Measurements from ENCODE around the gene BLTP1. TPM values are rescaled to one million over a fixed set of nuclear protein-coding genes. Genes with fewer than 3 reads are reported as not detected.

Gene BLTP1
- polyA plus RNA-seq, 6 donors from 2014 or later = 0.37 to 13.5 (median 6.0) TPM

GRCh38 chr4:122139139-122139538 is 13.0 kb upstream of the BLTP1 start:
- Mint-ChIP-seq H3K27ac (no peak overlapping the region), H3K4me1 (no peaks in the 10 kb centered on the region), H3K27me3 (peaks cover 11 to 52% (median 37%) of the 10 kb centered on the region in 3 donors), H3K4me3 (no peak overlapping the region), H3K9me3 (peaks cover 0 to 12% (median 4%) of the 10 kb centered on the region in 7 donors), H3K36me3 (no peaks in the 10 kb centered on the region)
- ATAC-seq (ENCODE audit: low read depth in 2 of 2) = no peak
- no peak for DNase-seq

DNA sequence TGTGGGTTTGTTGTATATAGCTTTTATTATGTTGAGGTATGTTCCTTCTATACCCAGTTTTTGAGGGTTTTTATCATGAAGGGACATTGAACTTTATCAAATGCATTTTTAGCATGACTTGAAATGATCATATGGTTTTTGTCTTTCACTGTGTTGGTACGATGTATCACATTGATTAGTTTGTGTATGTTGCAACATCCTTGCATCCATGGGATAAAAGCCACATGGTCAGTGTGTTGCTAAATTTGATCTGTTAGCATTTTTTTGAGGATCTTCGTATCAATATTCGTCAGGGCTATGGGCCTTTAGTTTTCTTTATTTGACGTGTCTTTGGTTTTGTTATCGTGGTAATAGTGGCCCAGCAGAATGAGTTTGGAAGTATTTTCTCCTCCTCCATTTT is 11.3 kb upstream of the BLTP1 start:
- Mint-ChIP-seq H3K4me1 (no peaks in the 10 kb centered on the region), H3K27ac (no peak overlapping the region), H3K9me3 (peaks cover 0 to 12% (median 4%) of the 10 kb centered on the region in 7 donors), H3K4me3 (no peak overlapping the region), H3K36me3 (no peaks in the 10 kb centered on the region), H3K27me3 (peaks cover 27 to 60% (median 54%) of the 10 kb centered on the region in 3 donors)
- DNase-seq (no peak), ATAC-seq (ENCODE audit: low read depth in 2 of 2) (no peak)

DNA sequence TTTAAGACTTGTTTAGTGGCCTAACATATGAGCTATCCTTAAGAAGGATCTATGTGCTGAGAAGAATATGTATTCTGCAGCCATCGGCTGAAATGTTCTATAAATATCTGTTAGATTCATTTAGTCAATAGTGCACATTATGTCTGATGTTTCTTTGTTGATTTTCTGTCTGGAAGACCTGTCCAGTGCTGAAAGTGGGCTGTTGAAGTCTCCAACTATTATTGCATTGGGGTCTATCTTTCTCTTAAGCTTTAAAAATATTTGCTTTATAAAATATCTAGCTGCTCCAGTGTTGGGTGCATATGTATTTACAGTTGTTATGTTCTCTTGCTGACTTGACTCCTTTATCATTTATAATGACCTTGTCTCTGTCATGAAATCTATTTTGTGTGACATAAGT is 9.4 kb upstream of the BLTP1 start:
- Mint-ChIP-seq H3K36me3 (no peaks in the 10 kb centered on the region), H3K4me1 (no peaks in the 10 kb centered on the region), H3K4me3 (no peak overlapping the region), H3K9me3 (peaks cover 0 to 12% (median 4%) of the 10 kb centered on the region in 7 donors), H3K27me3 (peaks cover 42 to 77% (median 66%) of the 10 kb centered on the region in 3 donors), H3K27ac (no peak overlapping the region)
- ATAC-seq (ENCODE audit: low read depth in 2 of 2) (no peak), DNase-seq (no peak)

GRCh38 chr4:122146652-122147051 is 5.5 kb upstream of the BLTP1 start:
- peaks cover 14 to 20% (median 17%) of the 10 kb centered on the region in 3 donors for H3K4me1 Mint-ChIP-seq
- H3K27ac Mint-ChIP-seq = no peak overlapping the region
- DNase-seq = no peak
- no peak overlapping the region for H3K4me3 Mint-ChIP-seq
- peaks cover 0 to 7% of the 10 kb centered on the region in 2 donors for H3K36me3 Mint-ChIP-seq
- peaks cover 37 to 56% (median 45%) of the 10 kb centered on the region in 3 donors for H3K27me3 Mint-ChIP-seq
- H3K9me3 Mint-ChIP-seq = peaks cover 0 to 2% (median 0%) of the 10 kb centered on the region in 7 donors
- ATAC-seq (ENCODE audit: low read depth in 2 of 2) = no peak

DNA sequence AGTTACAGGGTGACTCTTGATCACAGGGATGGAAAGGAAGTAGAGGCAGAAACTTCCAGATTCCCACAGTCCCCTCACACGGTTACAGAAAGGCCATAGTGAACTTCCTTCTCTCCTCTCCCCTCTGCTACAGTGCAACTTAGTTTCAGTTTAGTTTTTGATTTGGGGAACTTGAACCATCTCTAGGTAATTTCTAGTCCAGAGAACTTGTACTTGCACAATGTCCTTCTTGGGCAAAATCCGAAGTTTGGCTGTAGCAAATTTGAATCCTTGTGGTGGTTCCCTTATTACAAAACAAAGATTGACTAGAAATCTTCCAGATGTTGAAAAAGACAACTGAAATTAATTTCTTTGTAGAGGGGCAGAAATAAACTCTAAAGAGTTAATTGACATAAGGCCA is 1.2 kb upstream of the BLTP1 start:
- H3K27me3 Mint-ChIP-seq = peaks cover 11 to 16% (median 14%) of the 10 kb centered on the region in 3 donors
- ATAC-seq (ENCODE audit: low read depth in 2 of 2) (peak; percentile 18 to 22), DNase-seq (peak; percentile 33)
- no peaks in the 10 kb centered on the region for H3K9me3 Mint-ChIP-seq
- H3K4me3 Mint-ChIP-seq = peak overlapping the region; percentile 63 to 99 (median 96)
- H3K27ac Mint-ChIP-seq = peak overlapping the region; percentile 73 to 98 (median 98)
- H3K4me1 Mint-ChIP-seq = peaks cover 33 to 43% (median 42%) of the 10 kb centered on the region in 3 donors
- H3K36me3 Mint-ChIP-seq = peaks cover 0 to 14% of the 10 kb centered on the region in 2 donors

DNA sequence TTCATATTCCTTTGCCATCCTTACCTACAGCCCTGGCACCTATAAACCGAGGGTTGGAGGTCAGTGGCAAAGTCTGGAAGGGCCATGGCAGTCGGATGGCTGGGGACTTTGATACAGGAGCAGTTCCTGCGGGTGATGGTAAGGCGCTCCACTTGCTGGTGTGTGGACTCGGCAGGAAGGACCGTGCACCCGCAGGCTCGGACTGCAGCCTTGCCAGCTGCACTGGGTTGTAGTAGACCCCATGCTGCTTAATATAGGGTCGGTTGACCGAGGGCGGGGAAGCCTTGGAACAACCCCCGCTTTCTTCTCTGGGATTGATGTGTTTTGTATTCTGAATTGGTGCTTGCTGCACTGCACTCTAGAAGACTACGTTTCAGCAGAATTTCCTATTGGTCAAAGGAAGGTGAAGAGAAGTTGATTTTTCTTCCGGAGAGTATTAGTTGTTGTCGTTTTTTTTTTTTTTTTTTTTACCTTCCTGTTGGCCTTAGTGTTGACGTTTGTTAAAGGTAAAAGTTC is 638 bp downstream of the BLTP1 start:
- Mint-ChIP-seq H3K36me3 (peaks cover 0 to 25% of the 10 kb centered on the region in 2 donors), H3K4me1 (peaks cover 42 to 53% (median 50%) of the 10 kb centered on the region in 3 donors), H3K27ac (peak overlapping the region; percentile 77 to 98 (median 92)), H3K4me3 (peak overlapping the region; percentile 88 to 100 (median 98)), H3K27me3 (no peaks in the 10 kb centered on the region), H3K9me3 (no peaks in the 10 kb centered on the region)
- ATAC-seq (ENCODE audit: low read depth in 2 of 2) (peak; percentile 17), DNase-seq (no peak)

DNA sequence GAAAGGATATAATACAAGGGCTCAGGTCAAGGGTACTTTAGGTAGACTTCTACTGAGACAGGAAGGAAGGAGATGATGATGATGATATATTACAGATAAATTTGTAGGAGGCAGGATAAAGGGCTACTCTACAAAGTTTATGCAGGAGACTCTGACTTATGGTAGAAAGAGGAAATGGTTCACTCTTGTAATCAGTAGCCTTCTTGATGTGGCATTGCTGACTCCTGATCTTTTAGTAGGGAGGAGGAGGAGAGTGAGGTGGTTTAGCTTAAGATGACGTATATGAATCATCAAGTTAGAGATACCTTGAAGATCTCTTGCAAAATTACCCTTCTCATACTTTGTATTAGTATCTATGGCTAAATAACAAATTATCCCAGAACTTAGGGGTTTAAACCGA is 4.7 kb downstream of the BLTP1 start:
- DNase-seq = no peak

DNA sequence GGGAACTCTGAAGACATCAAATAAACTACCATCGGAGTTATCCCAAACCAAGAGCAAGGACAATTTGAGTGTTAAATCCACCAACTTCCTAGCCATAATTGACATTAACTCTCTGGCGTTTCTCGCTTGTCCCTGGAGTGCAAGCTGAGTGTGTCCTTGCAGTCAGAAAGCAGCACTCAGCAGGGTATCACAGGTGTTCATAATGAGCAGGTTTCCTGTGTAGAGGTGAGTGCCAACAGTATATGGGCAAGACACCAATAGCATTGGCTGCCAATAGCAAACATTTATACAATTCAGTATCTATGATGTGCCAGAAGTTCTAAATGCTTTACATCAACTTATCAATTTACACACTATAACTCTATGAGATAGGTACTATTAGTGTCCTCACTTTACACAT is 11.2 kb downstream of the BLTP1 start:
- Mint-ChIP-seq H3K27ac (peak overlapping the region in 3 of 6 donors; percentile 55 to 94 (median 84)), H3K4me3 (peak overlapping the region in 1 of 8 donors; percentile 1), H3K9me3 (no peaks in the 10 kb centered on the region), H3K36me3 (no peaks in the 10 kb centered on the region), H3K27me3 (no peaks in the 10 kb centered on the region), H3K4me1 (peaks cover 38 to 49% (median 45%) of the 10 kb centered on the region in 3 donors)
- DNase-seq (no peak), ATAC-seq (ENCODE audit: low read depth in 2 of 2) (no peak)

More for the DNA sequence above, 4.7 kb downstream of the BLTP1 start:
- Mint-ChIP-seq H3K9me3 (no peaks in the 10 kb centered on the region), H3K27me3 (no peaks in the 10 kb centered on the region), H3K27ac (peak overlapping the region in 1 of 6 donors; percentile 8), H3K4me3 (no peak overlapping the region), H3K36me3 (peaks cover 0 to 18% of the 10 kb centered on the region in 2 donors), H3K4me1 (peaks cover 31 to 53% (median 52%) of the 10 kb centered on the region in 3 donors)
- no peak for ATAC-seq (ENCODE audit: low read depth in 2 of 2)

DNA sequence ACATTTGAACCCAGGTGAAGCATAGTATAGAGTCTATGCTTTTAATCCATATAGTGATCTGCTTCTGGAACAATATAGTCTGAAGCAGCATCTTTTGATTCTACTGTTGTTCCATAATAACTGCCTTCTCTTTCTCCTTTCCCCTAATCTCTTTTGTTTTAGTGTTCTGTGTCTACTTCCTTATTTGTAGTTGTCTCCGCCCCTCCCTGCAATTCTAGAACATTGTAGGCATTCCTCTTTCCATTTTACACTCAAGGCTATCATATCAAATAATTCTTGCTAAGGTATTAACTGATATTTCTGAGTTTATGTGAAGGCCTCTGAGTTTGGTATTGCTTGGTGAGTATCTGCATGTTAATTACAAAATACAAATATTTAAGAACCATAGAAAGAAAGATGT is 11.6 kb downstream of the BLTP1 start:
- H3K9me3 Mint-ChIP-seq = no peaks in the 10 kb centered on the region
- DNase-seq = no peak
- ATAC-seq (ENCODE audit: low read depth in 2 of 2) = peak in 1 of 2 donors; percentile 36
- H3K4me1 Mint-ChIP-seq = peaks cover 38 to 49% (median 41%) of the 10 kb centered on the region in 3 donors
- no peaks in the 10 kb centered on the region for H3K36me3 Mint-ChIP-seq
- no peaks in the 10 kb centered on the region for H3K27me3 Mint-ChIP-seq
- H3K27ac Mint-ChIP-seq = peak overlapping the region in 1 of 6 donors; percentile 94
- H3K4me3 Mint-ChIP-seq = no peak overlapping the region

DNA sequence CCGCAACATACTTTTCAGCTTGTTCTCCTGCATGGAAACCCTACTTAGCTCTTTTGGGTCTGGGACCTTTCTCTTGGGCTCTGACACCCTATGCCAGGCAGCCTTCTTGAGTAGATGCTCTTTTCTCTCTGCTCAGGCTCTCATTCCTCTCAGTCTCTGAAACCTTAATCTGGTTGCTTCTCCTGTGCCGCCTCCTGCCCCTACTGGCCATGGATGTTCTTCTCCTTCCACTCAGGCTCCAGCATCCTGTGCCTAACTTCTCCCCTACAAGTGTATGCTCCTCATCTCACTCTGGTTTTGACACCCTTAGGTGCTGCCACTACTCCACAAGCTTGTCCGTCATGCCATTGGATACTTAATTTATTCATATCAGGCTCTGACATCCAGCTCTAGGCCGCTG is 15.2 kb downstream of the BLTP1 start:
- ATAC-seq (ENCODE audit: low read depth in 2 of 2) = no peak
- no peak overlapping the region for H3K4me3 Mint-ChIP-seq
- H3K9me3 Mint-ChIP-seq = no peaks in the 10 kb centered on the region
- no peaks in the 10 kb centered on the region for H3K36me3 Mint-ChIP-seq
- peaks cover 27 to 50% (median 38%) of the 10 kb centered on the region in 3 donors for H3K4me1 Mint-ChIP-seq
- H3K27me3 Mint-ChIP-seq = no peaks in the 10 kb centered on the region
- peak overlapping the region in 1 of 6 donors; percentile 1 for H3K27ac Mint-ChIP-seq
- no peak for DNase-seq

- no peak for ATAC-seq (ENCODE audit: low read depth in 2 of 2)
- DNase-seq = no peak
- Mint-ChIP-seq H3K9me3 (no peaks in the 10 kb centered on the region), H3K27me3 (no peaks in the 10 kb centered on the region), H3K27ac (peak overlapping the region in 5 of 6 donors; percentile 4 to 63 (median 24)), H3K4me1 (peaks cover 7 to 36% (median 23%) of the 10 kb centered on the region in 3 donors), H3K36me3 (peaks cover 0 to 6% of the 10 kb centered on the region in 2 donors), H3K4me3 (no peak overlapping the region)
Observed at GRCh38 chr4:122170775-122171174, 18.6 kb downstream of the BLTP1 start.

- Mint-ChIP-seq H3K4me1 (peaks cover 7 to 36% (median 23%) of the 10 kb centered on the region in 3 donors), H3K27ac (peak overlapping the region in 3 of 6 donors; percentile 0 to 31 (median 10)), H3K36me3 (peaks cover 0 to 6% of the 10 kb centered on the region in 2 donors), H3K9me3 (no peaks in the 10 kb centered on the region), H3K4me3 (peak overlapping the region in 1 of 8 donors; percentile 17), H3K27me3 (no peaks in the 10 kb centered on the region)
- ATAC-seq (ENCODE audit: low read depth in 2 of 2) (no peak), DNase-seq (no peak)
Observed at GRCh38 chr4:122171323-122171722, 19.2 kb downstream of the BLTP1 start.

DNA sequence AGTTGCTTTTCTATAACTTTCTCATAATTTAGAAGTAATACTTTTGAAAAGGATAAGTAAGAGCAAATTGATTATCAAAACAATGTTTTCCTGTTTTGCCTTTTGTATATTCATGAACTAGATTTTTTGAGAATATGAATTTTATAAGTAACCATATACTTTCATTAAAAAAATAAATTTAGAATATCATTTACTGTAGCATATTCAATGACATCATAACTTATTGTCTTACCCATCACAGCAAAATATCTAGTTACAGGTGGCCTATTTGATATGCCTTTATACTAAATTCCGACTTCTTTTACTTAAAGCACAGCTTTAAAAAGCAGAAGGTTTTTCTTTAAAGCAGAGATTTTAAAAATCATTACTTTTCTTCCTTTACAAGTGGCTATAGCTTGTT is 20.1 kb downstream of the BLTP1 start:
- Mint-ChIP-seq H3K4me3 (no peak overlapping the region), H3K9me3 (no peaks in the 10 kb centered on the region), H3K4me1 (peaks cover 5 to 30% (median 20%) of the 10 kb centered on the region in 3 donors), H3K36me3 (peaks cover 6 to 14% of the 10 kb centered on the region in 2 donors), H3K27ac (no peak overlapping the region), H3K27me3 (no peaks in the 10 kb centered on the region)
- DNase-seq (no peak), ATAC-seq (ENCODE audit: low read depth in 2 of 2) (no peak)

GRCh38 chr4:122178961-122179360 is 26.8 kb downstream of the BLTP1 start:
- no peak overlapping the region for H3K27ac Mint-ChIP-seq
- no peaks in the 10 kb centered on the region for H3K27me3 Mint-ChIP-seq
- peaks cover 0 to 3% (median 0%) of the 10 kb centered on the region in 3 donors for H3K4me1 Mint-ChIP-seq
- H3K4me3 Mint-ChIP-seq = no peak overlapping the region
- no peaks in the 10 kb centered on the region for H3K9me3 Mint-ChIP-seq
- no peak for DNase-seq
- H3K36me3 Mint-ChIP-seq = peaks cover 34 to 35% of the 10 kb centered on the region in 2 donors
- no peak for ATAC-seq (ENCODE audit: low read depth in 2 of 2)
